ENCODE data around the gene TSC22D1.

DNA sequence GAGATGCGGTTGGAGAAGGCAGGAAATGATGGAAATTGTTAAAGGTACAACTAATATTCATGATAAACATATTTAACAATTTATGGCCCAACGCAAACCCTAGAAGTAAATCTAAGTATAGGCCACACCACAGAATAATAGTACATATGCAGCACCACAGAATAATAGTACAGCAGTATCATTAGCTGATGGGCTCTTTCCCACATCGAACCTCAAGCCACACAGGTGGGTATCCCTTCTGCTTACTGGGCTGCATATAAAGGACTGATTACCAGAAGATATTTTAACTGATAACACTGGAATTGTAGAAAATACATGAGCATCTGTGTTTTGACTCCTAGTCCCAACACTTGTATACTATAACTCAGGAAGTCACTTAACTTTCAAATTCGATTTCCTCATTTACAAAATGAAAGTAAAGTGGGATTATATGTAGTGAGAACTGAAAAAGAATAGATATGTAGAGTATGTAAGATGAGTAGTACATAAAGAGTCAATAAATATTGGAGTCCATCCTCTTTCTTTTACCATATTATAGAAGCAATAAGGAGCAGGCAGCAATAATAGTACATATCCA is 91.5 kb downstream of the TSC22D1 start:
- TF ChIP-seq, protein P1, sequence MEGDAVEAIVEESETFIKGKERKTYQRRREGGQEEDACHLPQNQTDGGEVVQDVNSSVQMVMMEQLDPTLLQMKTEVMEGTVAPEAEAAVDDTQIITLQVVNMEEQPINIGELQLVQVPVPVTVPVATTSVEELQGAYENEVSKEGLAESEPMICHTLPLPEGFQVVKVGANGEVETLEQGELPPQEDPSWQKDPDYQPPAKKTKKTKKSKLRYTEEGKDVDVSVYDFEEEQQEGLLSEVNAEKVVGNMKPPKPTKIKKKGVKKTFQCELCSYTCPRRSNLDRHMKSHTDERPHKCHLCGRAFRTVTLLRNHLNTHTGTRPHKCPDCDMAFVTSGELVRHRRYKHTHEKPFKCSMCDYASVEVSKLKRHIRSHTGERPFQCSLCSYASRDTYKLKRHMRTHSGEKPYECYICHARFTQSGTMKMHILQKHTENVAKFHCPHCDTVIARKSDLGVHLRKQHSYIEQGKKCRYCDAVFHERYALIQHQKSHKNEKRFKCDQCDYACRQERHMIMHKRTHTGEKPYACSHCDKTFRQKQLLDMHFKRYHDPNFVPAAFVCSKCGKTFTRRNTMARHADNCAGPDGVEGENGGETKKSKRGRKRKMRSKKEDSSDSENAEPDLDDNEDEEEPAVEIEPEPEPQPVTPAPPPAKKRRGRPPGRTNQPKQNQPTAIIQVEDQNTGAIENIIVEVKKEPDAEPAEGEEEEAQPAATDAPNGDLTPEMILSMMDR (conservative IDR thresholded peaks at IDR 0.05; ENCODE audit: low read length), result no peak
- TF ChIP-seq EZH2phosphoT487 (IDR thresholded peaks at IDR 0.05; ENCODE audit: borderline replicate concordance, low read depth, low read length), result no peak
